ENCODE results near the gene DUSP15.

DUSP15 gene

GRCh38 chr20:31856516-31856915, 13.8 kb downstream of the DUSP15 start:
- H3K27ac ChIP-seq = no peak overlapping the region
- no peaks in the 10 kb centered on the region for H3K9me3 ChIP-seq (ENCODE audit: severe bottlenecking)
- DNase-seq = no peak
- TF ChIP-seq CTCF (IDR thresholded peaks at IDR 0.05; ENCODE audit: low read depth, low read length) = no peak
- no peaks in the 10 kb centered on the region for H3K27me3 ChIP-seq (ENCODE audit: insufficient read depth, low read depth, severe bottlenecking)
- 0 out of 2 replicates have a peak, but pooled peaks cover 2% of the 10 kb centered on the region for H3K36me3 ChIP-seq
- no peak overlapping the region for H3K4me3 ChIP-seq (ENCODE audit: low read depth, low read length)

GRCh38 chr20:31853481-31853880, 16.8 kb downstream of the DUSP15 start:
- no peak overlapping the region for H3K27ac ChIP-seq
- no peak for DNase-seq

GRCh38 chr20:31851240-31851955, 18.9 kb downstream of the DUSP15 start:
- no peaks in the 10 kb centered on the region for H3K27me3 ChIP-seq (ENCODE audit: insufficient read depth, low read depth, severe bottlenecking)
- no peaks in the 10 kb centered on the region for H3K36me3 ChIP-seq
- no peak for TF ChIP-seq CTCF (IDR thresholded peaks at IDR 0.05; ENCODE audit: low read depth, low read length)
- H3K27ac ChIP-seq = no peak overlapping the region
- no peak for DNase-seq
- no peaks in the 10 kb centered on the region for H3K9me3 ChIP-seq (ENCODE audit: severe bottlenecking)
- H3K4me3 ChIP-seq (ENCODE audit: low read depth, low read length) = no peak overlapping the region

More at GRCh38 chr20:31853481-31853880, 16.8 kb downstream of the DUSP15 start:
- Histone ChIP-seq H3K9me3 (ENCODE audit: severe bottlenecking) (no peaks in the 10 kb centered on the region), H3K27me3 (ENCODE audit: insufficient read depth, low read depth, severe bottlenecking) (no peaks in the 10 kb centered on the region), H3K36me3 (no peaks in the 10 kb centered on the region), H3K4me3 (ENCODE audit: low read depth, low read length) (no peak overlapping the region)
- TF ChIP-seq CTCF (IDR thresholded peaks at IDR 0.05; ENCODE audit: low read depth, low read length) = no peak

- Histone ChIP-seq H3K36me3 (no peaks in the 10 kb centered on the region), H3K9me3 (ENCODE audit: severe bottlenecking) (no peaks in the 10 kb centered on the region), H3K27ac (no peak overlapping the region), H3K27me3 (ENCODE audit: insufficient read depth, low read depth, severe bottlenecking) (no peaks in the 10 kb centered on the region), H3K4me3 (ENCODE audit: low read depth, low read length) (no peak overlapping the region)
- DNase-seq = no peak
- TF ChIP-seq CTCF (IDR thresholded peaks at IDR 0.05; ENCODE audit: low read depth, low read length) = no peak
These were observed 20.9 kb downstream of the DUSP15 start for GRCh38 chr20:31849306-31849930.

GRCh38 chr20:31848088-31848999, 22.0 kb downstream of the DUSP15 start:
- no peak for DNase-seq
- H3K27me3 ChIP-seq (ENCODE audit: insufficient read depth, low read depth, severe bottlenecking) = no peaks in the 10 kb centered on the region

More at GRCh38 chr20:31848088-31848999, 22.0 kb downstream of the DUSP15 start:
- H3K27ac ChIP-seq = no peak overlapping the region
- no peak for TF ChIP-seq CTCF (IDR thresholded peaks at IDR 0.05; ENCODE audit: low read depth, low read length)
- H3K4me3 ChIP-seq (ENCODE audit: low read depth, low read length) = no peak overlapping the region
- H3K36me3 ChIP-seq = no peaks in the 10 kb centered on the region
- H3K9me3 ChIP-seq (ENCODE audit: severe bottlenecking) = no peaks in the 10 kb centered on the region
